Measurements from ENCODE around the gene VRK3.
A peak's percentile ranks its signal among the peaks of the same experiment; 100 is the strongest.
"Not testable (repeated sequence)": the region's sequence is repeated elsewhere in the genome, so short reads cannot be mapped to it uniquely, and the experiment has no call there.

The VRK3 gene

GRCh38 chr19:50058425-50058824, 33.3 kb upstream of the VRK3 start:
- DNase-seq (ENCODE audit: insufficient read length, low spot score) (no peak), FAIRE-seq (no peak)
- TF ChIP-seq CTCF (IDR thresholded peaks at IDR 0.05; ENCODE audit: insufficient read depth, missing control alignments), result no peak

DNA sequence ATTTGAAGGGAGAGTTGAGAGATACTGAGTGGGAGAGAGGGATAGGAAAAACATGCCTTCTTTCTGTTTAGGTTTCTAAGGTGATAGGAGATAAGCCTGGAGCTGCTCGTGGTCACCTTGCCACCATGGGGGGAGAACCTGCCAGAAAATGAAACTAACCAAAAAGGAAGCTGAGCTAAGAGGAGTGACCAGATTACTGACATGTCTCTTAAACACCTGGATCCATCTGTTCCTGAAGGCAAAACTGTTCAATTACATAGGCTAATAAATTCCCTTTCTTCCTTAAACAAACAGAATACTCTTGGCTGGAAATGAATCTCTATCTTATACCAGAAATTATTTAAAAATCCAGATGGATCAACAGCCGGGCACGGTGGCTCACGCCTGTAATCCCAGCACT, 27.9 kb upstream of the VRK3 start:
- no peak for TF ChIP-seq CTCF (IDR thresholded peaks at IDR 0.05; ENCODE audit: insufficient read depth, missing control alignments)
- FAIRE-seq, result no peak
- no peak for DNase-seq (ENCODE audit: insufficient read length, low spot score)

DNA sequence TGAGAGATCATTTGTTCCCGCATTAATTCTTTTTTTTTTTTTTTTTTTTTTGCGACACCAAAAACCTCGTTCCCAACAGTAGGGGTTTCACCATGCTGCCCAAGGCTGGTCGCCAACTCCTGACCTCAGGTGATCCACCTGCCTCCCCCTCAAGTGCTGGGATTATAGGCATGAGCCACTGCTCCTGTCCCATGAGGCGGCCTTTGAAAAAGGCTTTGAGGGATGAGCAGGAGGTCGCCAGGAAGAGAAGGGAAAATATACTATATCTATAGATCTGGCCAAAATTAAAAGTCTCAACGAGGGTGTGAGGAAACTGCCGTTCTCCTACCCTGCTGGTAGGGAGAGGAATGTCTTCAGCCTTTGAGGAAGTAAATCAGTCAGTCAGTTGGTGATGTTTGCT, 26.8 kb upstream of the VRK3 start:
- TF ChIP-seq CTCF (IDR thresholded peaks at IDR 0.05; ENCODE audit: insufficient read depth, missing control alignments), result no peak
- FAIRE-seq, result no peak
- no peak for DNase-seq (ENCODE audit: insufficient read length, low spot score)

- not testable (repeated sequence) for DNase-seq (ENCODE audit: insufficient read length, low spot score); FAIRE-seq
Measured at GRCh38 chr19:50051228-50051895, 26.2 kb upstream of the VRK3 start.

GRCh38 chr19:50050406-50051227, 25.4 kb upstream of the VRK3 start:
- DNase-seq (ENCODE audit: insufficient read length, low spot score) (peak; percentile 80), FAIRE-seq (no peak)
- no peak for TF ChIP-seq CTCF (IDR thresholded peaks at IDR 0.05; ENCODE audit: insufficient read depth, missing control alignments)

DNA sequence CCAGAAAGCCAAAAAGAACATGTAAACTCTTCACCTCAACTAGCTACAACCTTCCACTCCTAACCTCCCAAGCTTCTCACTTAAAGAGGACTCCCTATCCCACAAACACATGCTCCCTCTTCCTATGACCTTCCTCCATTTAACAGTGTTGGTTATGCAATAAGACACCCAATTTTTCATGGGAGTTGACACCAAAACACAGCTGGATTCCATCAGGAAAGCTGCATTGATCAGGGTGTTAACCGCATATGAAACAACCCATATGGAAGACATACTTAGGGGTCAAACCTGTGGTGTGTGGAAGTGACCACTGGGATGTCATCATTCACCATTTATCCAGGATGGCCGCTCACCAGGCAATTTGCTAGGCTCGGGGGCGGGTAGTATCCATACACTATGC, 22.5 kb upstream of the VRK3 start:
- FAIRE-seq (no peak), DNase-seq (ENCODE audit: insufficient read length, low spot score) (no peak)

More for the DNA sequence above, 22.5 kb upstream of the VRK3 start:
- TF ChIP-seq CTCF (IDR thresholded peaks at IDR 0.05; ENCODE audit: insufficient read depth, missing control alignments), result no peak
